GM12878 (cell line): ENCODE measurements around the gene MACF1. TPM values are rescaled to one million over a fixed set of nuclear protein-coding genes. Genes with fewer than 3 reads are reported as not detected.

ENCODE experiments used
- ATAC-seq: fragments of 200-7000 bp; cut with Tn5 transposase; 3 replicates; pipeline ENCODE4 v1.9.1; 2020; ENCODE audit warnings: mild to moderate bottlenecking, moderate library complexity
- BruUV-seq: library from RNA; stranded (reverse); fragments of 400-500 nt; replicated peaks from 2 replicates; lab custom pipeline; 2021; lab: Mats Ljungman, UMichigan
- CTCF ChIA-PET: fragments of 300-600 bp; sonication (Branson Sonifier 250); formaldehyde crosslinking; extraction: SDS; loops from one replicate; lab custom pipeline; 2021; ENCODE audit warnings: inconsistent platforms; lab: Yijun Ruan, JAX
- POLR2A ChIA-PET: fragments of 350-600 bp; formaldehyde crosslinking; extraction: SDS; loops from one replicate; lab custom pipeline; 2021; ENCODE audit warnings: inconsistent platforms; lab: Charles Lee
- RAD21 ChIA-PET: fragments of 300-600 bp; sonication (Branson Sonifier 250); formaldehyde crosslinking; loops from one replicate; lab custom pipeline; 2023; ENCODE audit warnings: antibody characterized with exemption; ENCODE audit not compliant: unreplicated experiment; lab: Charles Lee
- SMC1A ChIA-PET: fragments of 300-600 bp; sonication (Branson Sonifier 250); formaldehyde crosslinking; loops from one replicate; lab custom pipeline; 2023; ENCODE audit not compliant: unreplicated experiment, uncharacterized antibody; lab: Charles Lee
- DNase-seq: peaks from one replicate; pipeline ENCODE4 v3.0.0-alpha.2; 2011; ENCODE audit warnings: low read depth, low spot score
- FAIRE-seq: peaks from 3 replicates; lab custom pipeline; 2011; peaks lifted over from hg19 to GRCh38; lab: Jason Lieb, UNC
- H2AFZ ChIP-seq: 2 replicates; pipeline ENCODE4 v1.6.0; 2011; ENCODE audit warnings: low read depth, low read length, control low read depth; ENCODE audit not compliant: control insufficient read depth
- H3K27ac ChIP-seq: 2 replicates; pipeline ENCODE4 v1.5.1; 2011; ENCODE audit warnings: control low read depth; ENCODE audit not compliant: control insufficient read depth, insufficient read depth
- H3K27me3 ChIP-seq, 2 experiments: replicated peaks in 1 of 2; 2 replicates each; pipeline versions ENCODE4 v1.6.0 to v1.6.1; 2011; ENCODE audit warnings: low read length in 1 of 2; ENCODE audit not compliant: control insufficient read depth in 2 of 2, insufficient read depth in 2 of 2
- H3K36me3 ChIP-seq, 2 experiments: 2 replicates each; pipeline ENCODE4 v1.5.1; 2011; ENCODE audit warnings: low read length in 1 of 2; ENCODE audit not compliant: control insufficient read depth in 2 of 2, insufficient read depth in 2 of 2
- H3K4me1 ChIP-seq: 2 replicates; pipeline ENCODE4 v1.6.1; 2011; ENCODE audit warnings: mild to moderate bottlenecking, low read length, moderate library complexity, mixed read lengths; ENCODE audit not compliant: control insufficient read depth, insufficient read depth
- H3K4me2 ChIP-seq: 2 replicates; pipeline ENCODE4 v1.6.0; 2011; ENCODE audit warnings: control low read depth; ENCODE audit not compliant: control insufficient read depth, insufficient read depth
- H3K4me3 ChIP-seq: fragments of 200-600 bp; sonication (generic); 2 replicates; pipeline ENCODE4 v1.5.1; 2016
- H3K79me2 ChIP-seq: 2 replicates; pipeline ENCODE4 v1.6.0; 2011; ENCODE audit warnings: low read length; ENCODE audit not compliant: control insufficient read depth, insufficient read depth
- H3K9ac ChIP-seq: 2 replicates; pipeline ENCODE4 v1.8.0; 2011; ENCODE audit warnings: low read length, control low read depth, mixed read lengths; ENCODE audit not compliant: control insufficient read depth, insufficient read depth
- H3K9me3 ChIP-seq: replicated peaks from 3 replicates; pipeline ENCODE4 v1.5.1; 2011; ENCODE audit warnings: mild to moderate bottlenecking, low read length; ENCODE audit not compliant: control insufficient read depth, insufficient read depth
- H4K20me1 ChIP-seq: 2 replicates; pipeline ENCODE4 v1.6.0; 2011; ENCODE audit not compliant: control insufficient read depth, insufficient read depth
- CHD1 ChIP-seq: IDR thresholded peaks from 2 replicates; pipeline ENCODE4 v1.6.1; 2012; ENCODE audit warnings: low read depth, low read length, improper control_type of control experiment
- CREB1 ChIP-seq: IDR thresholded peaks from 2 replicates; pipeline ENCODE4 v1.6.1; 2012; ENCODE audit warnings: low read depth, mild to moderate bottlenecking, inconsistent platforms
- GABPA ChIP-seq: IDR thresholded peaks from 2 replicates; pipeline ENCODE4 v1.6.1; 2014; ENCODE audit warnings: antibody characterized with exemption, low read depth, mild to moderate bottlenecking, inconsistent platforms
- JUNB ChIP-seq: IDR thresholded peaks from 2 replicates; pipeline ENCODE4 v1.6.1; 2016; ENCODE audit warnings: antibody characterized with exemption, mild to moderate bottlenecking
- NR2C1 ChIP-seq: fragments of 450-650 bp; IDR thresholded peaks from 2 replicates; pipeline ENCODE4 v1.6.1; 2017; ENCODE audit warnings: antibody characterized with exemption, mild to moderate bottlenecking, moderate library complexity
- RAD21 ChIP-seq: IDR thresholded peaks from 2 replicates; pipeline ENCODE4 v1.6.1; 2011; ENCODE audit warnings: mild to moderate bottlenecking, low read depth, low read length, moderate library complexity; ENCODE audit not compliant: insufficient read depth
- RB1 ChIP-seq: fragments of 450-650 bp; formaldehyde crosslinking; IDR thresholded peaks from 2 replicates; pipeline ENCODE4 v1.6.1; 2017; ENCODE audit warnings: mild to moderate bottlenecking, borderline replicate concordance
- RUNX3 ChIP-seq: IDR thresholded peaks from 2 replicates; pipeline ENCODE4 v1.6.1; 2012; ENCODE audit warnings: low read length, inconsistent platforms
- WGBS: methylation state at CpG from one replicate; pipeline ENCODE4 v1.1.6; 2016; ENCODE audit warnings: low lambda C conversion rate; ENCODE audit not compliant: insufficient replicate concordance, insufficient coverage; ENCODE audit errors: missing lambda C conversion rate; 5-methylcytosine and 5-hydroxymethylcytosine counted together
- in situ Hi-C: fragments of 300-500 bp; cut with MboI; formaldehyde crosslinking; loops from 9 replicates; pipeline ENCODE4 v1.14.3; 2018; ENCODE audit warnings: mixed read lengths
- intact Hi-C: fragments of 100-400 bp; cut with micrococcal nuclease; formaldehyde crosslinking; loops from one replicate; pipeline ENCODE4 v1.14.2; 2022; ENCODE audit not compliant: unreplicated experiment
- polyA plus RNA-seq, 11 experiments: library from polyadenylated mRNA; depleted of rRNA in 4 of 11; unstranded in 6 of 11; stranded (reverse) in 5 of 11; fragments of >200 nt; fragmentation: Nextera tagmentation in 4 of 11; fragmentation: Illumina TruSeq in 1 of 11; extraction: Ambion mirVana in 4 of 11; extraction: Trizol in 1 of 11; gene quantifications; 1 replicate in 1 of 11; 2 replicates in 10 of 11; pipeline versions ENCODE4 v1.2.1 to v1.2.3, GENCODE V29; 2011 to 2016; ENCODE audit warnings: inconsistent platforms in 2 of 11, missing spikeins in 2 of 11, low read depth in 1 of 11
- total RNA-seq, 4 experiments: library from RNA; depleted of rRNA in 3 of 4; stranded (reverse); fragments of >200 nt in 3 of 4; fragmentation: Illumina TruSeq in 1 of 4; extraction: Trizol in 1 of 4; gene quantifications; 2 replicates each; pipeline versions ENCODE4 v1.2.1 to v1.2.3, GENCODE V29; 2013 to 2021

MACF1 gene
- total and polyA plus RNA-seq, 10 of the 15 experiments (the other 5 are each of a cell fraction or from before 2014, with no cell fraction given), result 15.5 to 201 (median 76.9) TPM

DNA sequence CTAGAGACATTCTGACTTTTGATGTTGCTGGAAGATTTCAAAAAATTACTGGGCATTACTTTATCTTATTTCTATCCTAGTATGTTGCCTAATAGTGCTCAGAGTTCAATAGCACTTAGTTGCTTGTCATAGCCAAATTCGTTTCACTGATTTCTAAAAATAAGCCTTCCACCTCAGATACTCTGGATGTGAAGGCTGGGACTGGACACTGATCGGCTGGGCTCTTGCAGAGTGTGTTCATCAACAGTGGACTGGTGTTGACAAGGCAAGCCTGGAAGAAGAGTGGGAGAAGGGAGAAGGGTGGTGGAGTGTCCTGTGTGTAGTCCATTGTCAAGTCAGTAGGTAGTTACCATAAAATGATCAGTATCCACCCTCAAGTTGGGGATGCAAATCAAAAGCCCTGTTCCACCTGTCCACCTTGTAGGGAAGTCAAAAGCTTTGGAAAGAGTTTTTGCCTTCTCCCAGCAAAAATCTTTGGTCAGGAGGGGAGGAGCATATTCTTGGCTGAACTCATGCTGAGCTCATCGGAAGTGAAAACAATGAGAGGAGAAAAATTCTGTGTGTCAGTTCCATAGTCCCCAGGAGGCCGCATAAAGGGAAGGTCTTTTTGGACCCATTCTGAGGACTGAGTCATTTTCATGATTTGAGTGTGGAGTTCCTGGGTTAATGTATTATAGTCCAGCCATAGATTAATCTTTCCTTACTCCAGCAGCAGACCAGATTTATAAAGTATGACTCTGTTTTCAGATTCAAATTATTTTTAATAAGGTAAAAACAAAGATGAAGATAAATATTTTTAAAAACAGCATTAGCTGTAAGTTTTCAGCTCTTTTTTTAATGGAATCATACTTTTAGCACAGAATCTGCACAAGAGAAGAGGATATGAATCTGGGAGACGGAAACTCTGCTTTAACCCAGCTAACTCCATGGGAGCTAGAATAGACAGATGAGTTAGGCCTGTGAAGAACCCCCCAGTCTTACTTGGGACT lies 187.5 kb downstream of the MACF1 start:
- ChIA-PET SMC1A (interaction anchor here (0.7 to 1.8 kb wide), 6 partner anchors 9 to 200 kb away, joined by 3 to 5 read pairs (median 4); no protein-coding TSS in a partner anchor), RAD21 (interaction anchor here (1.1 to 1.5 kb wide), 2 partner anchors 19 to 147 kb away, joined by 3 read pairs; no protein-coding TSS in a partner anchor), CTCF (interaction anchor here (0.6 to 1.6 kb wide), 8 partner anchors 14 to 285 kb away, joined by 3 to 5 read pairs (median 3); no protein-coding TSS in a partner anchor), POLR2A (interaction anchor here (0.5 to 0.6 kb wide), 2 partner anchors 139 to 480 kb away, joined by 3 read pairs; no protein-coding TSS in a partner anchor)
- peak; percentile 79 for TF ChIP-seq GABPA
- TF ChIP-seq RUNX3, result 0 out of 2 replicates have a peak, but pooled peaks have one; percentile 5
- TF ChIP-seq RB1, result no peak
- TF ChIP-seq RAD21, result no peak
- no peak for TF ChIP-seq CHD1
- peak; percentile 76 for TF ChIP-seq JUNB
- TF ChIP-seq CREB1, result peak; percentile 46; the same call in 1 of the 2 replicates
- TF ChIP-seq NR2C1, result no peak
- no peak; the same call in 2 of the 3 replicates for ATAC-seq
- Histone ChIP-seq H4K20me1 (no peaks in the 10 kb centered on the region), H3K9ac (no peak overlapping the region), H2AFZ (no peak overlapping the region), H3K27ac (no peak overlapping the region), H3K4me3 (no peak overlapping the region), H3K36me3 (peaks cover 8 to 20% of the 10 kb centered on the region in 2 experiments), H3K27me3 (no peaks in the 10 kb centered on the region), H3K4me1 (peaks cover 11% of the 10 kb centered on the region), H3K79me2 (peaks cover 29% of the 10 kb centered on the region), H3K9me3 (no peaks in the 10 kb centered on the region), H3K4me2 (no peak overlapping the region)
- BruUV-seq, result no TSS peak
- in situ Hi-C loops (no loop called here), intact Hi-C loops (no loop called here)
- WGBS, result 73% methylated on average over 5 of the region's 5 CpGs
- no peak for DNase-seq
- FAIRE-seq, result no peak
